ENCODE results near the gene RNF25.
A peak's percentile ranks its signal among the peaks of the same experiment; 100 is the strongest.

Gene RNF25

DNA sequence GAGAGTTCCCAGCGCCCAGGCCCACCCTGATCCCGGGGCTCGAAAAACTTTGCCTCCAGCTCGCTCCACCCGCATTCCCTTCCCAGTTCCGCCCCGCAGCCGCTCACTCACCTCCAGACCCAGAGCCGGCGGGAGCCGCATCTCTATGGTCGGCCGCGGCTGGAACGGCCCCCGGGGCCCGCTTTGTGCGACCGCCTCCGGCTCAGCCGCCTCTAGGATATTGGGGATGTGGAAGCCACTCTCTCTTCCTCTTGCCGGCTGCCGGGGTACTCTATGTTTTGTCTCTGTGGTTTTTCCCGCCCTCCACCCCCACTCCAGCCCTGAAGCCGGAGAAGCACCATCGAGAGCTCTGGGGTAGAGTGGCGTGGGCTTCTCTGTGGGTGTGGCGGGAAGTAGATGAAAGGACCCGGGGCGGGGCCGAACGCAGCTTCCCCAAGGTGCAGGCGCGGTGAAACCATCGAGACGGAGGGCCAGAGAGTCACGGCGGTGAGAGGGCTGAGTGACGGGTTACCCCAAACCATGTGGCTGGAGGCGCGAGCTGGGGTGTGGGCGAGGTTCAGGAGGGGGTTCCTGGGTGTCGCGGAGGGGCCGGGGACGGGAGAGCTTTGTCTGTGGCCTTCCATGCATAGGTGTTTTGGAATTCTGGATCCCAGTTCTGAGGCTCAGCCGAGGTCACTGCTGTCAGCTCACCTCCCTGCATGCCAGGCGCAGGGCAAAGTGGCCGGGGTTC lies 12.4 kb downstream of the RNF25 start, which contains the start of the genes BCS1L and ZNF142 (continued):
- TF ChIP-seq, protein P1, sequence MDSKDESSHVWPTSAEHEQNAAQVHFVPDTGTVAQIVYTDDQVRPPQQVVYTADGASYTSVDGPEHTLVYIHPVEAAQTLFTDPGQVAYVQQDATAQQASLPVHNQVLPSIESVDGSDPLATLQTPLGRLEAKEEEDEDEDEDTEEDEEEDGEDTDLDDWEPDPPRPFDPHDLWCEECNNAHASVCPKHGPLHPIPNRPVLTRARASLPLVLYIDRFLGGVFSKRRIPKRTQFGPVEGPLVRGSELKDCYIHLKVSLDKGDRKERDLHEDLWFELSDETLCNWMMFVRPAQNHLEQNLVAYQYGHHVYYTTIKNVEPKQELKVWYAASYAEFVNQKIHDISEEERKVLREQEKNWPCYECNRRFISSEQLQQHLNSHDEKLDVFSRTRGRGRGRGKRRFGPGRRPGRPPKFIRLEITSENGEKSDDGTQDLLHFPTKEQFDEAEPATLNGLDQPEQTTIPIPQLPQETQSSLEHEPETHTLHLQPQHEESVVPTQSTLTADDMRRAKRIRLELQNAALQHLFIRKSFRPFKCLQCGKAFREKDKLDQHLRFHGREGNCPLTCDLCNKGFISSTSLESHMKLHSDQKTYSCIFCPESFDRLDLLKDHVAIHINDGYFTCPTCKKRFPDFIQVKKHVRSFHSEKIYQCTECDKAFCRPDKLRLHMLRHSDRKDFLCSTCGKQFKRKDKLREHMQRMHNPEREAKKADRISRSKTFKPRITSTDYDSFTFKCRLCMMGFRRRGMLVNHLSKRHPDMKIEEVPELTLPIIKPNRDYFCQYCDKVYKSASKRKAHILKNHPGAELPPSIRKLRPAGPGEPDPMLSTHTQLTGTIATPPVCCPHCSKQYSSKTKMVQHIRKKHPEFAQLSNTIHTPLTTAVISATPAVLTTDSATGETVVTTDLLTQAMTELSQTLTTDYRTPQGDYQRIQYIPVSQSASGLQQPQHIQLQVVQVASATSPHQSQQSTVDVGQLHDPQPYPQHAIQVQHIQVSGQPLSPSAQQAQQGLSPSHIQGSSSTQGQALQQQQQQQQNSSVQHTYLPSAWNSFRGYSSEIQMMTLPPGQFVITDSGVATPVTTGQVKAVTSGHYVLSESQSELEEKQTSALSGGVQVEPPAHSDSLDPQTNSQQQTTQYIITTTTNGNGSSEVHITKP (tag by site-specific recombination; IDR thresholded peaks at IDR 0.05) = no peak; the same call in none of the 2 replicates
- TF ChIP-seq, protein P2, sequence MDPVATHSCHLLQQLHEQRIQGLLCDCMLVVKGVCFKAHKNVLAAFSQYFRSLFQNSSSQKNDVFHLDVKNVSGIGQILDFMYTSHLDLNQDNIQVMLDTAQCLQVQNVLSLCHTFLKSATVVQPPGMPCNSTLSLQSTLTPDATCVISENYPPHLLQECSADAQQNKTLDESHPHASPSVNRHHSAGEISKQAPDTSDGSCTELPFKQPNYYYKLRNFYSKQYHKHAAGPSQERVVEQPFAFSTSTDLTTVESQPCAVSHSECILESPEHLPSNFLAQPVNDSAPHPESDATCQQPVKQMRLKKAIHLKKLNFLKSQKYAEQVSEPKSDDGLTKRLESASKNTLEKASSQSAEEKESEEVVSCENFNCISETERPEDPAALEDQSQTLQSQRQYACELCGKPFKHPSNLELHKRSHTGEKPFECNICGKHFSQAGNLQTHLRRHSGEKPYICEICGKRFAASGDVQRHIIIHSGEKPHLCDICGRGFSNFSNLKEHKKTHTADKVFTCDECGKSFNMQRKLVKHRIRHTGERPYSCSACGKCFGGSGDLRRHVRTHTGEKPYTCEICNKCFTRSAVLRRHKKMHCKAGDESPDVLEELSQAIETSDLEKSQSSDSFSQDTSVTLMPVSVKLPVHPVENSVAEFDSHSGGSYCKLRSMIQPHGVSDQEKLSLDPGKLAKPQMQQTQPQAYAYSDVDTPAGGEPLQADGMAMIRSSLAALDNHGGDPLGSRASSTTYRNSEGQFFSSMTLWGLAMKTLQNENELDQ (tag by site-specific recombination; IDR thresholded peaks at IDR 0.05; ENCODE audit: low read depth) = no peak
- no peak for TF ChIP-seq SALL2 (tag by site-specific recombination; IDR thresholded peaks at IDR 0.05; ENCODE audit: borderline replicate concordance)
- TF ChIP-seq, protein P3, sequence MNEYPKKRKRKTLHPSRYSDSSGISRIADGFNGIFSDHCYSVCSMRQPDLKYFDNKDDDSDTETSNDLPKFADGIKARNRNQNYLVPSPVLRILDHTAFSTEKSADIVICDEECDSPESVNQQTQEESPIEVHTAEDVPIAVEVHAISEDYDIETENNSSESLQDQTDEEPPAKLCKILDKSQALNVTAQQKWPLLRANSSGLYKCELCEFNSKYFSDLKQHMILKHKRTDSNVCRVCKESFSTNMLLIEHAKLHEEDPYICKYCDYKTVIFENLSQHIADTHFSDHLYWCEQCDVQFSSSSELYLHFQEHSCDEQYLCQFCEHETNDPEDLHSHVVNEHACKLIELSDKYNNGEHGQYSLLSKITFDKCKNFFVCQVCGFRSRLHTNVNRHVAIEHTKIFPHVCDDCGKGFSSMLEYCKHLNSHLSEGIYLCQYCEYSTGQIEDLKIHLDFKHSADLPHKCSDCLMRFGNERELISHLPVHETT (tag by site-specific recombination; IDR thresholded peaks at IDR 0.05) = no peak
- TF ChIP-seq MEIS1 (CRISPR knock-in tag; IDR thresholded peaks at IDR 0.05; ENCODE audit: borderline replicate concordance) = no peak
- no peak for TF ChIP-seq ZNF10 (tag by site-specific recombination; IDR thresholded peaks at IDR 0.05)
- no peak for TF ChIP-seq ZNF366 (tag by site-specific recombination; conservative IDR thresholded peaks at IDR 0.05)
- no peak for TF ChIP-seq ZNF670 (tag by site-specific recombination; IDR thresholded peaks at IDR 0.05; ENCODE audit: low read depth)
- TF ChIP-seq ZNF548 (tag by site-specific recombination; IDR thresholded peaks at IDR 0.05) = no peak
- no peak for TF ChIP-seq YY1 (tag by site-specific recombination; IDR thresholded peaks at IDR 0.05)
- no peak for TF ChIP-seq ZNF19 (tag by site-specific recombination; IDR thresholded peaks at IDR 0.05; ENCODE audit: low read depth)
- TF ChIP-seq, protein P4, sequence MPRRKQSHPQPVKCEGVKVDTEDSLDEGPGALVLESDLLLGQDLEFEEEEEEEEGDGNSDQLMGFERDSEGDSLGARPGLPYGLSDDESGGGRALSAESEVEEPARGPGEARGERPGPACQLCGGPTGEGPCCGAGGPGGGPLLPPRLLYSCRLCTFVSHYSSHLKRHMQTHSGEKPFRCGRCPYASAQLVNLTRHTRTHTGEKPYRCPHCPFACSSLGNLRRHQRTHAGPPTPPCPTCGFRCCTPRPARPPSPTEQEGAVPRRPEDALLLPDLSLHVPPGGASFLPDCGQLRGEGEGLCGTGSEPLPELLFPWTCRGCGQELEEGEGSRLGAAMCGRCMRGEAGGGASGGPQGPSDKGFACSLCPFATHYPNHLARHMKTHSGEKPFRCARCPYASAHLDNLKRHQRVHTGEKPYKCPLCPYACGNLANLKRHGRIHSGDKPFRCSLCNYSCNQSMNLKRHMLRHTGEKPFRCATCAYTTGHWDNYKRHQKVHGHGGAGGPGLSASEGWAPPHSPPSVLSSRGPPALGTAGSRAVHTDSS (tag by site-specific recombination; IDR thresholded peaks at IDR 0.05) = no peak
- TF ChIP-seq ZFP3 (tag by site-specific recombination; IDR thresholded peaks at IDR 0.05; ENCODE audit: low read depth) = no peak
- no peak for TF ChIP-seq ZNF311 (tag by site-specific recombination; IDR thresholded peaks at IDR 0.05; ENCODE audit: borderline replicate concordance)
- no peak for TF ChIP-seq ZNF621 (tag by site-specific recombination; IDR thresholded peaks at IDR 0.05)
- TF ChIP-seq ZNF174 (tag by site-specific recombination; IDR thresholded peaks at IDR 0.05) = no peak
- no peak for TF ChIP-seq ZNF223 (tag by site-specific recombination; IDR thresholded peaks at IDR 0.05)
- TF ChIP-seq, protein P5, sequence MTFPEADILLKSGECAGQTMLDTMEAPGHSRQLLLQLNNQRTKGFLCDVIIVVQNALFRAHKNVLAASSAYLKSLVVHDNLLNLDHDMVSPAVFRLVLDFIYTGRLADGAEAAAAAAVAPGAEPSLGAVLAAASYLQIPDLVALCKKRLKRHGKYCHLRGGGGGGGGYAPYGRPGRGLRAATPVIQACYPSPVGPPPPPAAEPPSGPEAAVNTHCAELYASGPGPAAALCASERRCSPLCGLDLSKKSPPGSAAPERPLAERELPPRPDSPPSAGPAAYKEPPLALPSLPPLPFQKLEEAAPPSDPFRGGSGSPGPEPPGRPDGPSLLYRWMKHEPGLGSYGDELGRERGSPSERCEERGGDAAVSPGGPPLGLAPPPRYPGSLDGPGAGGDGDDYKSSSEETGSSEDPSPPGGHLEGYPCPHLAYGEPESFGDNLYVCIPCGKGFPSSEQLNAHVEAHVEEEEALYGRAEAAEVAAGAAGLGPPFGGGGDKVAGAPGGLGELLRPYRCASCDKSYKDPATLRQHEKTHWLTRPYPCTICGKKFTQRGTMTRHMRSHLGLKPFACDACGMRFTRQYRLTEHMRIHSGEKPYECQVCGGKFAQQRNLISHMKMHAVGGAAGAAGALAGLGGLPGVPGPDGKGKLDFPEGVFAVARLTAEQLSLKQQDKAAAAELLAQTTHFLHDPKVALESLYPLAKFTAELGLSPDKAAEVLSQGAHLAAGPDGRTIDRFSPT (tag by site-specific recombination; IDR thresholded peaks at IDR 0.05) = no peak; the same call in 1 of the 2 replicates
- TF ChIP-seq ZNF121 (tag by site-specific recombination; IDR thresholded peaks at IDR 0.05) = no peak
- no peak for TF ChIP-seq ZNF792 (tag by site-specific recombination; IDR thresholded peaks at IDR 0.05)
- TF ChIP-seq ZNF777 (tag by site-specific recombination; IDR thresholded peaks at IDR 0.05; ENCODE audit: borderline replicate concordance) = no peak
- TF ChIP-seq ZNF146 (tag by site-specific recombination; IDR thresholded peaks at IDR 0.05) = no peak
- no peak for TF ChIP-seq SETDB1 (IDR thresholded peaks at IDR 0.05; ENCODE audit: insufficient read length, low read length)
- no peak for TF ChIP-seq ZNF555 (tag by site-specific recombination; conservative IDR thresholded peaks at IDR 0.05)
- TF ChIP-seq ZNF629 (tag by site-specific recombination; IDR thresholded peaks at IDR 0.05) = peak; percentile 47
- TF ChIP-seq TRIM28 (IDR thresholded peaks at IDR 0.05; ENCODE audit: borderline replicate concordance, low read length) = no peak
- TF ChIP-seq, protein P6, sequence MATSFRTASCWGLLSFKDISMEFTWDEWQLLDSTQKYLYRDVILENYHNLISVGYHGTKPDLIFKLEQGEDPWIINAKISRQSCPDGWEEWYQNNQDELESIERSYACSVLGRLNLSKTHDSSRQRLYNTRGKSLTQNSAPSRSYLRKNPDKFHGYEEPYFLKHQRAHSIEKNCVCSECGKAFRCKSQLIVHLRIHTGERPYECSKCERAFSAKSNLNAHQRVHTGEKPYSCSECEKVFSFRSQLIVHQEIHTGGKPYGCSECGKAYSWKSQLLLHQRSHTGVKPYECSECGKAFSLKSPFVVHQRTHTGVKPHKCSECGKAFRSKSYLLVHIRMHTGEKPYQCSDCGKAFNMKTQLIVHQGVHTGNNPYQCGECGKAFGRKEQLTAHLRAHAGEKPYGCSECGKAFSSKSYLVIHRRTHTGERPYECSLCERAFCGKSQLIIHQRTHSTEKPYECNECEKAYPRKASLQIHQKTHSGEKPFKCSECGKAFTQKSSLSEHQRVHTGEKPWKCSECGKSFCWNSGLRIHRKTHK (tag by site-specific recombination; IDR thresholded peaks at IDR 0.05) = no peak
- no peak for TF ChIP-seq ZNF426 (tag by site-specific recombination; IDR thresholded peaks at IDR 0.05)
